Natural killer cell treated with Interleukin-12 subunit alpha and Interleukin-12 subunit beta and Interleukin-15 and Interleukin-18, amount 100 ng/mL, for 72 hours (primary cell): ENCODE measurements around the gene SLC25A30. TPM values are rescaled to one million over a fixed set of nuclear protein-coding genes. Genes with fewer than 3 reads are reported as not detected.
"Not testable (repeated sequence)": the region's sequence is repeated elsewhere in the genome, so short reads cannot be mapped to it uniquely, and the experiment has no call there.

Experiments used
- ATAC-seq, 2 donors: fragments of 150-1000 bp; cut with Tn5 transposase in 1 of 2; sonication (Bioruptor Pico), chemical (Tn5 transposase) in 1 of 2; 2 replicates each; pipeline ENCODE4 v1.10.0; 2021
- DNase-seq: peaks from one replicate; pipeline ENCODE4 v3.0.0; 2022; ENCODE audit warnings: low spot score
- H3K27ac Mint-ChIP-seq, 2 donors: 1 replicate in 1 of 2; 2 replicates in 1 of 2; pipeline ENCODE4 v1.8.0; 2022; ENCODE audit warnings: mixed read lengths in 2 of 2, mild to moderate bottlenecking in 1 of 2, moderate library complexity in 1 of 2
- H3K27me3 Mint-ChIP-seq, 2 donors: 1 replicate in 1 of 2; 2 replicates in 1 of 2; pipeline ENCODE4 v1.8.0; 2022; ENCODE audit warnings: mixed read lengths in 2 of 2
- H3K36me3 Mint-ChIP-seq: one replicate; pipeline ENCODE4 v1.8.0; 2022; ENCODE audit warnings: mixed read lengths
- H3K4me1 Mint-ChIP-seq, 2 donors: 1 replicate in 1 of 2; 2 replicates in 1 of 2; pipeline ENCODE4 v1.8.0; 2022; ENCODE audit warnings: low read depth in 2 of 2, mixed read lengths in 2 of 2, mild to moderate bottlenecking in 1 of 2
- H3K4me3 Mint-ChIP-seq: one replicate; pipeline ENCODE4 v1.8.0; 2022; ENCODE audit warnings: mixed read lengths
- H3K9me3 Mint-ChIP-seq: 2 replicates; pipeline ENCODE4 v1.8.0; 2022; ENCODE audit warnings: mixed read lengths
- total RNA-seq, 2 donors: library from RNA; stranded (reverse); gene quantifications; one replicate each; pipeline ENCODE4 v1.2.3, GENCODE V29; 2022

The SLC25A30 gene
- total RNA-seq, 2 donors from 2014 or later = 28.3 to 38.8 TPM

DNA sequence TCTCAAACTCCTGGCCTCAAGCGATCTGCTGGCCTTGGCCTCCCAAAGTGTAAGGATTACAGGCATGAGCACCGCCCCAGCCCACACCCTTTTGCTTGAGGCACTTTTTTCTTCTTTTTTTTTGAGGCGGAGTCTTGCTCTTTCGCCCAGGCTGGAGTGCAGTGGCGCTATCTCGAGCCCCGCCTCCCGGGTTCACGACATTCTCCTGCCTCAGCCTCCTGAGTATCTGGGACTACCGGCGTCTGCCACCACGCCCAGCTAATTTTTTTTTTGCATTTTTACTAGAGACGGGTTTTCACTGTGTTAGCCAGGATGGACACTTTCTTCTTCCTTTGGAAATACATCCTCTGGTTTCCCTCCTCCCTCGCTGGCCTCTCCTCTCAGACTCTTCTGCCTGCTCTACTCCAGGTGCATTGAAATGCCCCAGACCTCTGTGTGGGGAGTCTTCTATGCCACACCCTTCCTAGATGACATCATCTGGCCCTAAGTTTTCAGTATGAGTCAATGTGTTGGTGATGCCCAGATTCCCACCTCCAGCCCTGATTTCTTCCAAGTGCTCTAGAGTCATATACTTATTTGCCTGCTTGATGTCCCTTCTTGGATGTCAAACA lies 56.5 kb downstream of the SLC25A30 start:
- Mint-ChIP-seq H3K27ac (peak overlapping the region; percentile 68 to 80), H3K27me3 (no peaks in the 10 kb centered on the region), H3K4me1 (peaks cover 41 to 42% of the 10 kb centered on the region in 2 donors), H3K4me3 (no peak overlapping the region), H3K9me3 (no peaks in the 10 kb centered on the region), H3K36me3 (peaks cover 22% of the 10 kb centered on the region)
- DNase-seq (no peak), ATAC-seq (no peak)

DNA sequence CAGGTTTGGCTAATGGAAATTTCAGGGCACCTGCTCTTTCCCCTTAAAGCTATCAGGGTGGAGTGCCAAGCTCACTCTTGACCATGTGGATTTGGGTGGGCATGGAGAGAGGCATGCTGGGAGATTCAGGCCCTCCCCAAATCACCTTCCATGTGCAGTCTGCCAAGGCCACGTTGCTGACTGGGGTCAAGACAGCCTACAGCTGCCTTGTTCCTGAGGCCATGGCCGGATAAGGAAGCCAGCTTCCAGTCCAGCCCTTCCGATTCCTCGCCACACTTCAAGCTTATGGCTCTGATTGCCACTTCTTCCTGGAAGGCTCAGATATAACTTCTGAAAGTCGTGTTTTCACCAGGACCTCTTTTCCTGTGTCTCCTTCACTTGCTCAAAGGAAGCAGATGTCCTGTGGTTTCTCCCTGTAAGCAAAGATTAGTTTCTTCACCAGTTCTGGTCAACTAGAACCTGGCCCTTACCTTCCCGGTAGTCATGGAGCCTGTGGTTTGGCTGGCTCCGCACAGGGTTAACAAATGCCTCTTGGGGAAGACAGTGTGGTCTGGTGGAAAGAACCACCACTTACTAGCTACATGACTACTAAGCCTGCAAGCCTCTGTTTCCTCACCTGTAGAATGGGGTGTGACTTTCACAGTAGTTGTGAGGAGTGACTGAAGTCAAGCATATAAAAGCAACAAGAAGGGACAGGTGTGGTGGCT lies 61.1 kb downstream of the SLC25A30 start:
- Mint-ChIP-seq H3K27ac (peak overlapping the region; percentile 69 to 89), H3K4me3 (peak overlapping the region; percentile 14), H3K9me3 (no peaks in the 10 kb centered on the region), H3K4me1 (peaks cover 25% of the 10 kb centered on the region in 2 donors), H3K27me3 (no peaks in the 10 kb centered on the region), H3K36me3 (peaks cover 10% of the 10 kb centered on the region)
- peak; percentile 67 for DNase-seq
- ATAC-seq = peak; percentile 91 to 94

DNA sequence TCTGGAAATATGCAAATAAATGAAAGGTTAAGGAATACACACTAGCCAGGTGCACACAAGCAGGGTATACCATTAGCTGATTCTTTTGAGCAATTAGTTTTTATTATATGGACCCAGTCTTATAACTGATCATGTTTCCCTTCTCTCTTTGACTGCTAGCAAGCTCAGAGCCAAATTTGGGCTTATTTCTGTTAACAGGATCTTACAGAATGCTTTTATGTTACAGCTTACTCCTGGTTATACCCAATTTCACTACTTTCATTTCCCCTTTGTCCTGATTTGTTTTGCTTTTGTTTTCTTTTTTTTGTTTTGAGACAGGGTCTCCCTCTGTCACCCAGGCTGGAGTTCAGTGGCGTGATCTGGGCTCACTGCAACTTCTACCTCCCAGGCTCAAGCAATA lies 64.3 kb downstream of the SLC25A30 start:
- Mint-ChIP-seq H3K36me3 (peaks cover 13% of the 10 kb centered on the region), H3K9me3 (no peaks in the 10 kb centered on the region), H3K27ac (no peak overlapping the region), H3K27me3 (no peaks in the 10 kb centered on the region), H3K4me1 (peaks cover 17 to 19% of the 10 kb centered on the region in 2 donors), H3K4me3 (no peak overlapping the region)
- ATAC-seq (no peak), DNase-seq (no peak)

DNA sequence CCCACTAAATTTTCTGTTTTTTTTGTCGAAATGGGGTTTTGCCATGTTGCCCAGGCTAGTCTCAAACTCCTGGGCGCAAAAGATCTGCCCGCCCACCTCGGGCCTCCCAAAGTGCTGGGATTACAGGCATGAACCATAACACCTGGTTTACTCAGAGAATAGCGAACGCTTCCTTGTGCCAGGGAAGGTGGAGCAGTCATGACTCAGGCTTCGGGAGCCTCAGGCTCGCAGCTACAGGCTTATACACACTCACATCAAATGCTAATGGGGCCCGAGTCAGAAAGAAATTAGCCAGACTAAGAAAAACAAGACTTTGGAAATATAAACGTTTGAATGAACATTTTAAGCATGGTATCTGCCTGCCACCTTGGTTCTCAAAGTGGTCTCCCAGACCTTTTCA lies 66.1 kb downstream of the SLC25A30 start:
- Mint-ChIP-seq H3K27ac (no peak overlapping the region), H3K9me3 (no peaks in the 10 kb centered on the region), H3K4me3 (no peak overlapping the region), H3K4me1 (peaks cover 7 to 9% of the 10 kb centered on the region in 2 donors), H3K36me3 (peaks cover 7% of the 10 kb centered on the region), H3K27me3 (no peaks in the 10 kb centered on the region)
- ATAC-seq (no peak), DNase-seq (no peak)

DNA sequence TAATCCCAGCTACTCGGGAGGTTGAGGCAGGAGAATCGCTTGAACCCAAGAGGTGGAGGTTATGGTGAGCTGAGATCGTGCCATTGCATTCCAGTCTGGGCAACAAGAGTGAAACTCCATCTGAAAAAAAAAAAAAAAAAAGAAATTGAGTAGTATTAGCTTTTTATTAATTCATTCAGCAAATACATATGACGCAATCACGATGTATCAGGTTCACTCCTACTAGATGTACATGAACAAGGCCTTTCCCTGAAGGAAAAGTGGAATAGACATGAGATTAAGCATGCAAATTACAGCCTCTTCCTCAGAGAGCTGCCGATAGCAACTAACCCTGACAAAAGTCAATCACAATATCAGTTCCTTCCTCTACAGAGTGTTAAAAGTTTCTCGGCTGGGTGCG lies 68.0 kb downstream of the SLC25A30 start:
- peaks cover 0 to 3% of the 10 kb centered on the region in 2 donors for H3K4me1 Mint-ChIP-seq
- H3K27me3 Mint-ChIP-seq = no peaks in the 10 kb centered on the region
- no peak overlapping the region for H3K4me3 Mint-ChIP-seq
- ATAC-seq = no peak
- no peaks in the 10 kb centered on the region for H3K9me3 Mint-ChIP-seq
- DNase-seq = no peak
- H3K27ac Mint-ChIP-seq = no peak overlapping the region
- peaks cover 7% of the 10 kb centered on the region for H3K36me3 Mint-ChIP-seq

DNA sequence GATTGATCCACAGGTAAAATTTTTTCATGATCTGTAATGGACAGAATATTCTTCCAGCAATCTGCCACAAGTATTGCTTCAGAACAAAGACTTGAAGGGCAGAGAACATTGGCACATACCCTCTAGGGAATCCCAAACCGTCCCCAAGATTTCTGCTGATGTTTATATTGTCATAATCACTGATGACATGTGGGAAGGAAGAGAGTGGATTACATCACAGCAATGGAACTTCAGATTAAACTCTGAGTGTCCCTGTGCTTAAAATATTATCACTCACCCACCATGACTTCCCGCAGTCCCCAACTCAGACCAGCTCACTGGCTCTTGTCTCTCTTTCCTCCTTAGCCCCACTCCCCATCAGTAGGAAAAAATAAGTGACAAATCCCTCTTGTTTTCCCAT lies 68.7 kb downstream of the SLC25A30 start:
- DNase-seq (no peak), ATAC-seq (no peak)
- Mint-ChIP-seq H3K36me3 (peaks cover 7% of the 10 kb centered on the region), H3K27me3 (no peaks in the 10 kb centered on the region), H3K27ac (peak overlapping the region in 1 of 2 donors; percentile 51), H3K4me3 (no peak overlapping the region), H3K4me1 (peaks cover 0 to 6% of the 10 kb centered on the region in 2 donors), H3K9me3 (no peaks in the 10 kb centered on the region)

DNA sequence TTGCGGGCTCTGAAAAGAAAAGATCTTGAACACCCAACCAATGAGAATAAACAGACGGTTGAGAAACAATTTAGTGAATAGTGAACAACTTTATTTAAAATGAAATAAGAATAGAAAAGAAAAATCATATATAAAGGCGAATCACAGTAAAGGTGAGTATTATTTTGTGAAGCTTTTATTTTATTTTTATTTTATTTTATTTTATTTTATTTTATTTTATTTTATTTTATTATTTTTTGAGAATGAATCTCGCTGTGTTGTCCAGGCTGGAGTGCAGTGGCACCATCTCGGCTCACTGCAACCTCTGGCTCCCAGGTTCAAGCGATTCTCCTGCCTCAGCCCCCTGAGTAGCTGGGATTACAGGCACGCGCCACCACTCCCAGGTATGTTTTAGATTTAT lies 74.1 kb downstream of the SLC25A30 start:
- H3K4me1 Mint-ChIP-seq = peaks cover 18 to 19% of the 10 kb centered on the region in 2 donors
- not testable (repeated sequence) for H3K4me3 Mint-ChIP-seq, ATAC-seq, H3K9me3 Mint-ChIP-seq, H3K27me3 Mint-ChIP-seq, DNase-seq, H3K27ac Mint-ChIP-seq
- H3K36me3 Mint-ChIP-seq = peaks cover 12% of the 10 kb centered on the region

Other genes with a start within 250 kb of the SLC25A30 start
- gene KCTD4, start 217.3 kb downstream of the SLC25A30 start, total RNA-seq = not detected
- 1,000 to 10,000 TPM; 1,832 to 3,365 TPM for gene TPT1, start 77.2 kb downstream of the SLC25A30 start, total RNA-seq
- gene COG3, start 46.6 kb upstream of the SLC25A30 start, total RNA-seq = 10 to 100 TPM; 41.0 to 50.9 TPM
- gene ERICH6B, start 197.4 kb upstream of the SLC25A30 start, total RNA-seq = not detected